Endothelial cell of umbilical vein (primary cell): ENCODE data around the gene CEACAM21. TPM values are rescaled to one million over a fixed set of nuclear protein-coding genes. Genes with fewer than 3 reads are reported as not detected.

Experiments used
- BruUV-seq: library from RNA; stranded (reverse); fragments of 400-500 nt; replicated peaks from 2 replicates; lab custom pipeline; 2021; lab: Mats Ljungman, UMichigan
- CTCF ChIA-PET: fragments of 300-600, 350-600 bp; sonication (Branson Sonifier 250); formaldehyde crosslinking; loops from one replicate; lab custom pipeline; 2021; ENCODE audit warnings: antibody characterized with exemption, inconsistent platforms; lab: Charles Lee
- POLR2A ChIA-PET: fragments of 300-600, 350-600 bp; sonication (Branson Sonifier 250); formaldehyde crosslinking; loops from one replicate; lab custom pipeline; 2021; ENCODE audit warnings: antibody characterized with exemption, inconsistent platforms; lab: Charles Lee
- DNase-seq: peaks from one replicate; pipeline ENCODE4 v3.0.0-alpha.2; 2011; ENCODE audit warnings: low read depth, low spot score
- FAIRE-seq: peaks from 2 replicates; lab custom pipeline; 2011; peaks lifted over from hg19 to GRCh38; lab: Jason Lieb, UNC
- H2AFZ ChIP-seq: 2 replicates; pipeline ENCODE4 v1.6.0; 2012; ENCODE audit warnings: low read depth, low read length, control low read depth, inconsistent platforms
- H3K27ac ChIP-seq: 2 replicates; pipeline ENCODE4 v1.5.1; 2011; ENCODE audit warnings: low read depth, mild to moderate bottlenecking, control low read depth, low read length, moderate library complexity; ENCODE audit not compliant: insufficient read depth
- H3K27me3 ChIP-seq, 2 experiments: 2 replicates each; pipeline versions ENCODE4 v1.6.0 to v1.6.1; 2011; ENCODE audit warnings: low read length in 2 of 2, mixed read lengths in 1 of 2; ENCODE audit not compliant: control insufficient read depth in 2 of 2, insufficient read depth in 2 of 2
- H3K36me3 ChIP-seq, 2 experiments: 2 replicates in 1 of 2; 3 replicates in 1 of 2; pipeline ENCODE4 v1.5.1; 2011; ENCODE audit warnings: low read length in 2 of 2, mild to moderate bottlenecking in 1 of 2, moderate library complexity in 1 of 2; ENCODE audit not compliant: control insufficient read depth in 2 of 2, insufficient read depth in 2 of 2; ENCODE audit errors: extremely low read depth in 1 of 2
- H3K4me1 ChIP-seq: 3 replicates; pipeline ENCODE4 v1.5.1; 2011; ENCODE audit warnings: mild to moderate bottlenecking, low read length; ENCODE audit not compliant: control insufficient read depth, insufficient read depth; ENCODE audit errors: extremely low read depth
- H3K4me2 ChIP-seq: 2 replicates; pipeline ENCODE4 v1.6.1; 2011; ENCODE audit warnings: low read length, control low read depth, mixed read lengths; ENCODE audit not compliant: insufficient read depth
- H3K4me3 ChIP-seq, 3 experiments: fragments of 200-600 bp in 1 of 3; sonication (generic), shearing (Covaris generic) in 1 of 3; replicated peaks in 1 of 3; 2 replicates each; pipeline ENCODE4 v1.5.1; 2011 to 2016; ENCODE audit warnings: control low read depth in 3 of 3, low read length in 3 of 3, mild to moderate bottlenecking in 2 of 3, inconsistent platforms in 1 of 3, low read depth in 1 of 3, moderate library complexity in 1 of 3; ENCODE audit not compliant: insufficient read depth in 1 of 3
- H3K79me2 ChIP-seq: 2 replicates; pipeline ENCODE4 v1.6.0; 2012; ENCODE audit warnings: low read length, inconsistent platforms; ENCODE audit not compliant: control insufficient read depth, insufficient read depth
- H3K9ac ChIP-seq: replicated peaks from 2 replicates; pipeline ENCODE3; 2011; ENCODE audit warnings: low read length, control low read depth; ENCODE audit not compliant: insufficient read depth; ENCODE audit errors: extremely low read depth
- H3K9me1 ChIP-seq: replicated peaks from 3 replicates; pipeline ENCODE4 v1.6.0; 2011; ENCODE audit warnings: mild to moderate bottlenecking, low read length; ENCODE audit not compliant: control insufficient read depth, insufficient read depth; ENCODE audit errors: extremely low read depth
- H3K9me3 ChIP-seq: replicated peaks from 2 replicates; pipeline ENCODE4 v1.5.1; 2012; ENCODE audit warnings: low read length, inconsistent platforms; ENCODE audit not compliant: control insufficient read depth, insufficient read depth
- H4K20me1 ChIP-seq: replicated peaks from 2 replicates; pipeline ENCODE3; 2011; ENCODE audit warnings: mild to moderate bottlenecking, low read length; ENCODE audit not compliant: control insufficient read depth, insufficient read depth; ENCODE audit errors: extremely low read depth
- EZH2 ChIP-seq: IDR thresholded peaks from 2 replicates; pipeline ENCODE4 v1.6.1; 2012; ENCODE audit warnings: borderline replicate concordance, low read depth, mild to moderate bottlenecking, moderate library complexity, low read length, inconsistent platforms; ENCODE audit not compliant: severe bottlenecking
- FOS ChIP-seq: IDR thresholded peaks from 2 replicates; pipeline ENCODE4 v1.6.1; 2011; ENCODE audit warnings: mild to moderate bottlenecking, low read length, moderate library complexity, borderline replicate concordance; ENCODE audit not compliant: insufficient read depth
- GATA2 ChIP-seq: IDR thresholded peaks from 2 replicates; pipeline ENCODE4 v1.7.0; 2011; ENCODE audit warnings: low read depth, mild to moderate bottlenecking, moderate library complexity, mixed read lengths, low read length; ENCODE audit not compliant: insufficient read length, insufficient read depth
- JUN ChIP-seq: IDR thresholded peaks from 2 replicates; pipeline ENCODE4 v1.6.1; 2011; ENCODE audit warnings: borderline replicate concordance, low read depth; ENCODE audit not compliant: insufficient read length, insufficient read depth
- MYC ChIP-seq: IDR thresholded peaks from one replicate; pipeline ENCODE4 v1.6.1; 2011; ENCODE audit warnings: mild to moderate bottlenecking, low read depth, low read length
- POLR2A ChIP-seq: IDR thresholded peaks from 2 replicates; pipeline ENCODE4 v1.6.1; 2012; ENCODE audit warnings: low read depth, mild to moderate bottlenecking, control low read depth, low read length
- POLR2AphosphoS5 ChIP-seq: IDR thresholded peaks from 2 replicates; pipeline ENCODE4 v1.6.1; 2012; ENCODE audit warnings: low read depth, mild to moderate bottlenecking, control low read depth, low read length, moderate library complexity; ENCODE audit not compliant: insufficient read depth
- dilution Hi-C: fragments of 300-500 bp; cut with MboI; formaldehyde crosslinking; loops from one replicate; pipeline ENCODE4 v1.15.0; 2019; ENCODE audit warnings: low sequenced_read_pairs; ENCODE audit not compliant: extremely low pct_ligation_motif_present
- intact Hi-C: fragments of 100-400 bp; cut with micrococcal nuclease; formaldehyde crosslinking; loops from one replicate; pipeline ENCODE4 v1.10.0; 2022
- polyA plus RNA-seq, 4 experiments: library from polyadenylated mRNA; depleted of rRNA in 3 of 4; stranded (reverse) in 3 of 4; unstranded in 1 of 4; fragments of >200 nt; gene quantifications; 2 replicates each; pipeline versions ENCODE4 v1.2.1 to v1.2.3, GENCODE V29; 2011 to 2012; ENCODE audit warnings: missing spikeins in 1 of 4
- total RNA-seq: library from RNA; stranded (reverse); gene quantifications from 2 replicates; pipeline ENCODE4 v1.2.3, GENCODE V29; 2021
- TF ChIP-seq, protein P1 (sequence below), 2 donors: IDR thresholded peaks; 1 replicate in 1 of 2; 2 replicates in 1 of 2; pipeline ENCODE4 v1.5.1; 2011; ENCODE audit warnings: low read length in 2 of 2, mild to moderate bottlenecking in 2 of 2, moderate library complexity in 2 of 2, control low read depth in 1 of 2, inconsistent platforms in 1 of 2, low read depth in 1 of 2; ENCODE audit not compliant: insufficient read depth in 1 of 2; ENCODE audit errors: extremely low read depth in 1 of 2
- TF ChIP-seq, protein P2 (sequence below): IDR thresholded peaks from 2 replicates; pipeline ENCODE4 v1.6.1; 2011; ENCODE audit not compliant: insufficient read depth, insufficient read length

The CEACAM21 gene
- total and polyA plus RNA-seq, 2 donors (not counting 3 experiments of a cell fraction or from before 2014, with no cell fraction given): 0.81 to 1.7 TPM

DNA sequence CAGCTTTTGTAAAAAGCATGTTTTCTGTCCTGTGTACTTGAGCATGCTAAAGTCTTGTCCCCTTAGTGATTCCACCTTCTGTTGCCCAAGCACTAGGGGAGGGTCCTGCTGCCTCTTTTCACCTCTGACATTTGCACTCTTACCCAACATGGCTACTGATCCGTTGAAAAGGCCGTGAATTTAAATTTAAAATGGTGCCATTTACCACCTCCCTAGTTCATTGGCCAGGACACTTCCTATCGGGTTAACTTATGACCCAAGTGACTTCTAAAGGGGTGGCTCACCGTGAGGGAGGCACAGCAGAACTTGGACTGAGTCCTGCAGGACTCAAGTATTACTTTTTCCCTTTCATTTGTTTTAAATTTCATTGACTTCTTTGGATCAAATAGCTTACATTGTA, 33.3 kb upstream of the CEACAM21 start:
- dilution Hi-C loops (no loop called here), intact Hi-C loops (loop anchor here (1.0 kb wide), 2 partner anchors 21 to 28 kb away; no protein-coding TSS in a partner anchor)
- Histone ChIP-seq H3K9me3 (no peaks in the 10 kb centered on the region), H4K20me1 (no peaks in the 10 kb centered on the region), H2AFZ (no peak overlapping the region), H3K4me1 (peaks cover 12% of the 10 kb centered on the region), H3K79me2 (no peaks in the 10 kb centered on the region), H3K27ac (no peak overlapping the region), H3K27me3 (peaks cover 4 to 13% of the 10 kb centered on the region in 2 experiments), H3K9me1 (no peaks in the 10 kb centered on the region), H3K4me3 (no peak overlapping the region), H3K4me2 (no peak overlapping the region), H3K36me3 (no peaks in the 10 kb centered on the region), H3K9ac (no peak overlapping the region)
- ChIA-PET POLR2A (no interaction called here), CTCF (interaction anchor here (0.6 to 6.0 kb wide), 4 partner anchors 11 to 94 kb away, joined by 3 to 47 read pairs (median 8); no protein-coding TSS in a partner anchor)
- DNase-seq (no peak), FAIRE-seq (no peak)
- BruUV-seq: no TSS peak
- TF ChIP-seq, protein P1, sequence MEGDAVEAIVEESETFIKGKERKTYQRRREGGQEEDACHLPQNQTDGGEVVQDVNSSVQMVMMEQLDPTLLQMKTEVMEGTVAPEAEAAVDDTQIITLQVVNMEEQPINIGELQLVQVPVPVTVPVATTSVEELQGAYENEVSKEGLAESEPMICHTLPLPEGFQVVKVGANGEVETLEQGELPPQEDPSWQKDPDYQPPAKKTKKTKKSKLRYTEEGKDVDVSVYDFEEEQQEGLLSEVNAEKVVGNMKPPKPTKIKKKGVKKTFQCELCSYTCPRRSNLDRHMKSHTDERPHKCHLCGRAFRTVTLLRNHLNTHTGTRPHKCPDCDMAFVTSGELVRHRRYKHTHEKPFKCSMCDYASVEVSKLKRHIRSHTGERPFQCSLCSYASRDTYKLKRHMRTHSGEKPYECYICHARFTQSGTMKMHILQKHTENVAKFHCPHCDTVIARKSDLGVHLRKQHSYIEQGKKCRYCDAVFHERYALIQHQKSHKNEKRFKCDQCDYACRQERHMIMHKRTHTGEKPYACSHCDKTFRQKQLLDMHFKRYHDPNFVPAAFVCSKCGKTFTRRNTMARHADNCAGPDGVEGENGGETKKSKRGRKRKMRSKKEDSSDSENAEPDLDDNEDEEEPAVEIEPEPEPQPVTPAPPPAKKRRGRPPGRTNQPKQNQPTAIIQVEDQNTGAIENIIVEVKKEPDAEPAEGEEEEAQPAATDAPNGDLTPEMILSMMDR (IDR thresholded peaks at IDR 0.05; ENCODE audit: extremely low read depth in 1 of 2, insufficient read depth in 1 of 2, low read depth in 1 of 2, low read length in 2 of 2): no peak
- TF ChIP-seq FOS (no peak), POLR2AphosphoS5 (no peak), MYC (no peak), GATA2 (no peak), JUN (no peak), EZH2 (no peak), POLR2A (no peak)
- TF ChIP-seq, protein P2, sequence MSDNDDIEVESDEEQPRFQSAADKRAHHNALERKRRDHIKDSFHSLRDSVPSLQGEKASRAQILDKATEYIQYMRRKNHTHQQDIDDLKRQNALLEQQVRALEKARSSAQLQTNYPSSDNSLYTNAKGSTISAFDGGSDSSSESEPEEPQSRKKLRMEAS: no peak
